Glutamatergic neuron (in vitro differentiated cells): ENCODE data around the gene KCNJ6. TPM values are rescaled to one million over a fixed set of nuclear protein-coding genes. Genes with fewer than 3 reads are reported as not detected.

Experiments used
- DNase-seq: peaks from one replicate; pipeline ENCODE4 v3.0.0; 2022
- H3K27ac Mint-ChIP-seq: one replicate; pipeline ENCODE4 v1.8.0; 2020; ENCODE audit warnings: mild to moderate bottlenecking, mixed read lengths, inconsistent platforms; ENCODE audit not compliant: unreplicated experiment
- H3K27me3 Mint-ChIP-seq: one replicate; pipeline ENCODE4 v1.8.0; 2020; ENCODE audit warnings: mild to moderate bottlenecking, moderate library complexity, mixed read lengths, inconsistent platforms; ENCODE audit not compliant: unreplicated experiment
- H3K36me3 Mint-ChIP-seq: one replicate; pipeline ENCODE4 v1.8.0; 2020; ENCODE audit warnings: mild to moderate bottlenecking, mixed read lengths, inconsistent platforms; ENCODE audit not compliant: unreplicated experiment
- H3K4me1 Mint-ChIP-seq: one replicate; pipeline ENCODE4 v1.8.0; 2020; ENCODE audit warnings: mild to moderate bottlenecking, low read depth, mixed read lengths, inconsistent platforms; ENCODE audit not compliant: unreplicated experiment
- H3K4me3 Mint-ChIP-seq: one replicate; pipeline ENCODE4 v1.8.0; 2020; ENCODE audit warnings: mild to moderate bottlenecking, mixed read lengths, inconsistent platforms; ENCODE audit not compliant: unreplicated experiment
- H3K9me3 Mint-ChIP-seq: one replicate; pipeline ENCODE4 v1.8.0; 2020; ENCODE audit warnings: mild to moderate bottlenecking, moderate library complexity, mixed read lengths, inconsistent platforms; ENCODE audit not compliant: unreplicated experiment
- total RNA-seq: library from RNA; stranded (reverse); fragmentation: NEBNext Ultra II Directional; extraction: Animal tissue kit (Norgen Biotek cat#: 25700); gene quantifications from one replicate; pipeline ENCODE4 v1.2.1, GENCODE V29; 2021; ENCODE audit not compliant: unreplicated experiment
- TF ChIP-seq, protein P1 (sequence below): fragments of 200-600 bp; sonication (generic); IDR thresholded peaks from one replicate; pipeline ENCODE4 v1.5.0; 2021; ENCODE audit not compliant: partially characterized antibody, unreplicated experiment

KCNJ6 gene
- total RNA-seq, 1 donor from 2014 or later, result 80.5 TPM

DNA sequence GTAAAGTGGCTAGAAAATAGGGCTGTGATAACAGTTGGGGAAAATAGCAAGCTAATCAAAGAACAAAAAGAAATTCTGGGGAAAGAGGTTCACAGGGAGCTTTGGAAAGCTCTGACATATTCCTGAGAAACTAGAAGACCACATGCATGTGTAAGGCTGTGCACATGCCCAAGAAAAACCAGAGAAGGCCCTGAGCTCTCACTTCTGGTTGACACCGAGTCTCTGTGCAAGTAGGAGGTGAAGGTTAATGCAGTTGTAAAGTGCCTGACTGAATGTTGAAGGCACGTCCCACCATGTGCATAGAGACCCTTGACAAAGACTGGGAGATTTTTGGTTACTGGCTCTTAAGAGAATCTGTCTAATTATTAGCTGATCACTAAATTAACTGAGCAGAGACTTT, 288.7 kb downstream of the KCNJ6 start:
- Mint-ChIP-seq H3K27ac (no peak overlapping the region), H3K4me3 (no peak overlapping the region), H3K27me3 (no peaks in the 10 kb centered on the region), H3K4me1 (no peaks in the 10 kb centered on the region), H3K36me3 (peaks cover 9% of the 10 kb centered on the region), H3K9me3 (peaks cover 6% of the 10 kb centered on the region)
- TF ChIP-seq, protein P1, sequence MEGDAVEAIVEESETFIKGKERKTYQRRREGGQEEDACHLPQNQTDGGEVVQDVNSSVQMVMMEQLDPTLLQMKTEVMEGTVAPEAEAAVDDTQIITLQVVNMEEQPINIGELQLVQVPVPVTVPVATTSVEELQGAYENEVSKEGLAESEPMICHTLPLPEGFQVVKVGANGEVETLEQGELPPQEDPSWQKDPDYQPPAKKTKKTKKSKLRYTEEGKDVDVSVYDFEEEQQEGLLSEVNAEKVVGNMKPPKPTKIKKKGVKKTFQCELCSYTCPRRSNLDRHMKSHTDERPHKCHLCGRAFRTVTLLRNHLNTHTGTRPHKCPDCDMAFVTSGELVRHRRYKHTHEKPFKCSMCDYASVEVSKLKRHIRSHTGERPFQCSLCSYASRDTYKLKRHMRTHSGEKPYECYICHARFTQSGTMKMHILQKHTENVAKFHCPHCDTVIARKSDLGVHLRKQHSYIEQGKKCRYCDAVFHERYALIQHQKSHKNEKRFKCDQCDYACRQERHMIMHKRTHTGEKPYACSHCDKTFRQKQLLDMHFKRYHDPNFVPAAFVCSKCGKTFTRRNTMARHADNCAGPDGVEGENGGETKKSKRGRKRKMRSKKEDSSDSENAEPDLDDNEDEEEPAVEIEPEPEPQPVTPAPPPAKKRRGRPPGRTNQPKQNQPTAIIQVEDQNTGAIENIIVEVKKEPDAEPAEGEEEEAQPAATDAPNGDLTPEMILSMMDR, result no peak
- no peak for DNase-seq

DNA sequence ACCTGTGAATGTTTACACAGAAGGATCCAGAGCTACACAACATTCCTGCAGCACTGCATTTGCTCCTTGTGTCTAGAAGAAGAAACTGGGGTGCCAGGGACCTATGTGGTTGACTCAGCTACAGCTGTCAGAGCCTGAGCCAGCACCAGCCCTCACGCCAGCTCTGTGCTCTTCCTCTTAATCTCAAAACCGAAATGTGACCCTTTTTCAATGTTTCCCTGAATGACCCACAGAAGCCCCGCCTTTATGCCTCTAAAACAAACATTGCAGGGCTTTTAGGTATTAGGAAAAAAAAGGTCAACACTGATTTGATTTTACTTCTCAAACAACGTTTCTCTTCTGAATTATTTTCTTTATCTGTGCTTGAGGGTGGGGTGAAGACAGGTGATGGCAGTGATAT, 289.2 kb downstream of the KCNJ6 start:
- Mint-ChIP-seq H3K4me1 (no peaks in the 10 kb centered on the region), H3K27ac (no peak overlapping the region)

DNA sequence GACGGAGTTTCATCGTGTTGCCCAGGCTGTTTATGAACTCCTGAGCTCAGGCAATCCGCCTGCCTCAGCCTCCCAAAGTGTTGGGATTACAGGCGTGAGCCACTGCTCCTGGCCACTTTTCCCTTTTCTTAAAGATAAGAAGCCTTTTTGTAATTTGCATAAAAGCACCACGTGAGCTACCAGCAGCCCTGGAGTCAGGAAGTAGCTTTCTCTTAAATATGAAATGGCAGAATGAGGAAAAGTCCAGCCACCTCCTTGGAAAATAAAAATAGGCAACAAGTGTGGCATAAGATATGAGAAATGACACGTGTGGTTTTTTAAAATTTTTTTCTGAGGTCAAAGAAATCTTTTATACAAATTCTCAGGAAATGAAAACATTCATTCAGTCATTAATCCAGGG, 289.9 kb downstream of the KCNJ6 start:
- Mint-ChIP-seq H3K27ac (no peak overlapping the region), H3K4me3 (no peak overlapping the region), H3K9me3 (peaks cover 6% of the 10 kb centered on the region), H3K36me3 (peaks cover 9% of the 10 kb centered on the region), H3K27me3 (no peaks in the 10 kb centered on the region), H3K4me1 (no peaks in the 10 kb centered on the region)
- TF ChIP-seq, protein P1, result no peak
- no peak for DNase-seq

More for the DNA sequence above, 289.2 kb downstream of the KCNJ6 start:
- H3K4me3 Mint-ChIP-seq, result no peak overlapping the region
- no peaks in the 10 kb centered on the region for H3K27me3 Mint-ChIP-seq
- H3K9me3 Mint-ChIP-seq, result peaks cover 6% of the 10 kb centered on the region
- TF ChIP-seq, protein P1, result no peak
- H3K36me3 Mint-ChIP-seq, result peaks cover 9% of the 10 kb centered on the region
- no peak for DNase-seq

DNA sequence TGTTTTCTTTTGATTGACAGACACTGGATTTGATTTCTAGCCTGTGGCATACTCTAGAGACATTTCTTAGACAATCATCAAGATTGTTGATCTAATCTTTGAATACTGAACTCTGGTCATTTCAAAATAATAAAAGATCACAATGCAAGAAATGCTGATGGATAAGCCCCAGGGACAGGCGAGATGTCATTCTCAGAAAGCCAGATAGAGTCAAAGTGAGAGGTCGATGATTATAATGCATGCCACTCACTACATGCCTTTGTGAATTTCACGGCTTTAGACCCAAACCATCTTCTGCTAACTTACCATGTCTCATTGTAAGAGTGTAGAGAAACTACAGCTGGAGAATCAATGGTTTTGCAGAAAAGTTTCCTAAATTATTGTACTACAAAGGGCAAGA, 292.6 kb downstream of the KCNJ6 start:
- DNase-seq, result no peak
- H3K9me3 Mint-ChIP-seq, result peaks cover 4% of the 10 kb centered on the region
- no peak overlapping the region for H3K4me3 Mint-ChIP-seq
- no peak overlapping the region for H3K27ac Mint-ChIP-seq
- TF ChIP-seq, protein P1, result no peak
- no peaks in the 10 kb centered on the region for H3K4me1 Mint-ChIP-seq
- no peaks in the 10 kb centered on the region for H3K27me3 Mint-ChIP-seq
- peaks cover 9% of the 10 kb centered on the region for H3K36me3 Mint-ChIP-seq

DNA sequence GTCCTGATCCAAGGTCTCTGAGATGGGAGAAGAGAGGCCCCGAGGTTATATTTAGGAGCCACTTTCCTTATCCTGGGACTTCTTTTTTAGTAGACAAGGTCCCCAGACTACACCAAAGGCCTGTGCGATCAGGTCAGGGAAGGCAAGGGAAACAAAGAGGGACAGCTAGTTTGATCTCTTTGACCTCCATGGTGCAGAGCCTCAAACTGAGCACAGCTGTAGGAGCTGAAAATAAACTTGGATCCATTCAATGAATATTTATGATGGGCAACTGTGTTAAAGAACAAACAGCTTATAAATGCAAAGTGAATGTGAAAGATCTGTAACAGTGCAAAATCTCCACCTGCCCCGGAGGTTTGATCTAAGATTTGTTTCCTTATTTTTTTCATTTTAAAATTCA, 293.1 kb downstream of the KCNJ6 start:
- no peaks in the 10 kb centered on the region for H3K27me3 Mint-ChIP-seq
- no peak overlapping the region for H3K27ac Mint-ChIP-seq

More for the DNA sequence above, 293.1 kb downstream of the KCNJ6 start:
- Mint-ChIP-seq H3K36me3 (peaks cover 4% of the 10 kb centered on the region), H3K4me3 (no peak overlapping the region), H3K9me3 (peaks cover 1% of the 10 kb centered on the region), H3K4me1 (no peaks in the 10 kb centered on the region)
- TF ChIP-seq, protein P1, result no peak
- DNase-seq, result no peak
